ENCODE results near the gene AKR1B15. TPM values are rescaled to one million over a fixed set of nuclear protein-coding genes. Genes with fewer than 3 reads are reported as not detected.

AKR1B15 gene
- total and polyA plus RNA-seq, 2 of the 4 experiments (the other 2 are of a cell fraction), result not detected

GRCh38 chr7:134500406-134500805 lies 48.5 kb upstream of the AKR1B15 start:
- no TSS peak for BruUV-seq (replicated peaks)

More at GRCh38 chr7:134500406-134500805, 48.5 kb upstream of the AKR1B15 start:
- Histone ChIP-seq H2BK5ac (ENCODE audit: low read depth, low read length, poor library complexity, severe bottlenecking) (no peak overlapping the region), H3K23ac (ENCODE audit: low read depth, low read length) (no peak overlapping the region), H3K36me3 (ENCODE audit: control insufficient read depth, insufficient read depth, low read length) (no peaks in the 10 kb centered on the region), H2AK5ac (ENCODE audit: low read depth, low read length) (no peak overlapping the region), H3K27ac (ENCODE audit: insufficient read depth, low read length) (no peak overlapping the region), H3K9me1 (ENCODE audit: insufficient read depth, low read length) (no peaks in the 10 kb centered on the region), H3K14ac (replicated peaks; ENCODE audit: low read depth, low read length) (no peak overlapping the region), H4K20me1 (ENCODE audit: insufficient read depth, low read length) (no peaks in the 10 kb centered on the region), H2AFZ (replicated peaks; ENCODE audit: low read length, poor library complexity) (no peak overlapping the region), H3K4me1 (ENCODE audit: control insufficient read depth, insufficient read depth, low read length) (peaks cover 5% of the 10 kb centered on the region), H2BK20ac (ENCODE audit: low read depth, low read length) (no peak overlapping the region), H3K18ac (ENCODE audit: low read depth, low read length) (no peak overlapping the region), H3K27me3 (ENCODE audit: control insufficient read depth, insufficient read depth, low read length) (0 out of 2 replicates have a peak, but pooled peaks cover 2% of the 10 kb centered on the region), H3K79me1 (ENCODE audit: low read depth in 1 of 2, low read length in 2 of 2) (no peaks in the 10 kb centered on the region), H4K8ac (ENCODE audit: low read depth in 2 of 2, low read length in 2 of 2) (no peak overlapping the region), H3K4me2 (ENCODE audit: low read depth, low read length) (no peak overlapping the region), H4K91ac (ENCODE audit: insufficient read depth, low read depth, low read length) (no peak overlapping the region), H2BK120ac (ENCODE audit: low read depth, low read length) (no peak overlapping the region), H2BK15ac (ENCODE audit: low read depth, low read length) (no peak overlapping the region), H4K5ac (ENCODE audit: low read depth, low read length) (no peak overlapping the region), H2AK9ac (replicated peaks; ENCODE audit: low read depth, low read length, poor library complexity) (no peak overlapping the region), H3K56ac (ENCODE audit: extremely low read depth, insufficient read depth, low read length) (no peak overlapping the region), H3K9me3 (ENCODE audit: control insufficient read depth, insufficient read depth, low read length) (no peaks in the 10 kb centered on the region), H3K4ac (ENCODE audit: low read depth, low read length) (no peak overlapping the region), H3K9ac (ENCODE audit: low read depth, low read length) (no peak overlapping the region), H3K4me3 (ENCODE audit: insufficient read depth, low read depth, low read length) (no peak overlapping the region)
- in situ Hi-C loops (cut with MboI; ENCODE audit: low sequenced_read_pairs), result no loop called here
- WGBS, 2 experiments (ENCODE audit: extremely low coverage in 2 of 2, insufficient read length in 1 of 2), result no CpG with 5 or more reads among the region's 2 CpGs
- CTCF ChIA-PET, result interaction anchor here (0.6 kb wide), 1 partner anchor 337 kb away, joined by 3 read pairs; no protein-coding TSS in a partner anchor
- dilution Hi-C loops (cut with HindIII; ENCODE audit: low sequenced_read_pairs, unreplicated experiment), result no loop called here
- DNase-seq, result no peak
- intact Hi-C loops (cut with micrococcal nuclease), result no loop called here
- ATAC-seq (ENCODE audit: low read depth), result no peak
- POLR2A ChIA-PET (ENCODE audit: unreplicated experiment), result no interaction called here
- TF ChIP-seq BHLHE40 (IDR thresholded peaks at IDR 0.05; ENCODE audit: low read depth, low read length) (no peak), POLR2A (IDR thresholded peaks at IDR 0.05; ENCODE audit: low read depth, low read length) (no peak), USF2 (IDR thresholded peaks at IDR 0.05; ENCODE audit: low read depth, low read length) (no peak), CHD1 (IDR thresholded peaks at IDR 0.05; ENCODE audit: low read depth, low read length) (no peak), CEBPB (IDR thresholded peaks at IDR 0.05; ENCODE audit: low read depth, low read length) (no peak), MAFK (IDR thresholded peaks at IDR 0.05; ENCODE audit: low read depth, low read length) (no peak), ELK1 (IDR thresholded peaks at IDR 0.05; ENCODE audit: borderline replicate concordance, low read depth, low read length) (no peak), RAD21 (IDR thresholded peaks at IDR 0.05; ENCODE audit: low read length) (no peak), MAZ (IDR thresholded peaks at IDR 0.05; ENCODE audit: borderline replicate concordance, low read depth, low read length) (no peak), MXI1 (IDR thresholded peaks at IDR 0.05; ENCODE audit: borderline replicate concordance, low read depth, low read length) (no peak), NFE2L2 (IDR thresholded peaks at IDR 0.05; ENCODE audit: low read depth, low read length) (no peak), CTCF (conservative IDR thresholded peaks at IDR 0.05; ENCODE audit: low read depth, low read length) (no peak), SMC3 (IDR thresholded peaks at IDR 0.05; ENCODE audit: low read depth, low read length) (no peak)
